ENCODE results near the gene THADA. TPM values are rescaled to one million over a fixed set of nuclear protein-coding genes. Genes with fewer than 3 reads are reported as not detected.

Gene THADA
- total and polyA plus RNA-seq, 8 donors, result 32.9 to 42.7 (median 37.2) TPM

GRCh38 chr2:43238813-43239212 is 357.0 kb downstream of the THADA start:
- DNase-seq (no peak), ATAC-seq (no peak)
- H3K36me3 ChIP-seq, result no peaks in the 10 kb centered on the region
- intact Hi-C loops (cut with DNase I), result loop anchor here in 1 of 2 donors (10.0 kb wide), 3 partner anchors 246 to 404 kb away; no protein-coding TSS in a partner anchor
- H3K9me3 ChIP-seq, result no peaks in the 10 kb centered on the region
- no peak for TF ChIP-seq CTCF (IDR thresholded peaks at IDR 0.05)
- H3K4me1 ChIP-seq, result peaks cover 0 to 39% of the 10 kb centered on the region in 2 donors
- no peaks in the 10 kb centered on the region for H3K27me3 ChIP-seq
- no peak overlapping the region for H3K27ac ChIP-seq
- no peak overlapping the region for H3K4me3 ChIP-seq

GRCh38 chr2:43238176-43238575 is 357.7 kb downstream of the THADA start:
- H3K27ac ChIP-seq, result peak overlapping the region in 1 of 2 donors; percentile 7
- no peak overlapping the region for H3K4me3 ChIP-seq
- no peak for TF ChIP-seq CTCF (IDR thresholded peaks at IDR 0.05)
- no peaks in the 10 kb centered on the region for H3K27me3 ChIP-seq
- intact Hi-C loops (cut with DNase I), result loop anchor here in 1 of 2 donors (10.0 kb wide), 3 partner anchors 247 to 403 kb away; no protein-coding TSS in a partner anchor
- ATAC-seq, result no peak
- peaks cover 0 to 43% of the 10 kb centered on the region in 2 donors for H3K4me1 ChIP-seq
- H3K36me3 ChIP-seq, result no peaks in the 10 kb centered on the region
- no peaks in the 10 kb centered on the region for H3K9me3 ChIP-seq
- no peak for DNase-seq

GRCh38 chr2:43233218-43234212 is 362.3 kb downstream of the THADA start:
- Histone ChIP-seq H3K4me1 (peaks cover 0 to 52% of the 10 kb centered on the region in 2 donors), H3K9me3 (no peaks in the 10 kb centered on the region), H3K4me3 (no peak overlapping the region), H3K27me3 (no peaks in the 10 kb centered on the region), H3K36me3 (peaks cover 0 to 6% of the 10 kb centered on the region in 2 donors), H3K27ac (peak overlapping the region; percentile 23 to 63)
- DNase-seq, result no peak
- peak; percentile 13 for ATAC-seq
- intact Hi-C loops (cut with DNase I), result loop anchor here in 1 of 2 donors (10.0 kb wide), 3 partner anchors 251 to 399 kb away; no protein-coding TSS in a partner anchor
- no peak for TF ChIP-seq CTCF (IDR thresholded peaks at IDR 0.05)

GRCh38 chr2:43230951-43231827 is 364.6 kb downstream of the THADA start:
- no peak for ATAC-seq

More at GRCh38 chr2:43230951-43231827, 364.6 kb downstream of the THADA start:
- Histone ChIP-seq H3K4me3 (no peak overlapping the region), H3K9me3 (no peaks in the 10 kb centered on the region), H3K27me3 (no peaks in the 10 kb centered on the region), H3K4me1 (peaks cover 5 to 53% of the 10 kb centered on the region in 2 donors), H3K27ac (peak overlapping the region in 1 of 2 donors; percentile 23), H3K36me3 (peaks cover 0 to 6% of the 10 kb centered on the region in 2 donors)
- TF ChIP-seq CTCF (IDR thresholded peaks at IDR 0.05), result no peak
- DNase-seq, result no peak
- intact Hi-C loops (cut with DNase I), result loop anchor here in 1 of 2 donors (10.0 kb wide), 3 partner anchors 254 to 396 kb away; no protein-coding TSS in a partner anchor
